ENCODE measurements around the gene MSI2.

- no peak for TF ChIP-seq CTCF (IDR thresholded peaks at IDR 0.05; ENCODE audit: insufficient read depth, low read length, poor library complexity, severe bottlenecking)
- no peak for TF ChIP-seq EZH2phosphoT487 (conservative IDR thresholded peaks at IDR 0.05; ENCODE audit: low read length)
Observed at GRCh38 chr17:57377094-57377493, 120.8 kb downstream of the MSI2 start.

All from SU-DHL-6 (cell line).